ENCODE data around the gene CERS4. TPM values are rescaled to one million over a fixed set of nuclear protein-coding genes. Genes with fewer than 3 reads are reported as not detected.
"Not testable (repeated sequence)": the region's sequence is repeated elsewhere in the genome, so short reads cannot be mapped to it uniquely, and the experiment has no call there.

The CERS4 gene
- total RNA-seq, 1 donor from 2014 or later, result 30.0 TPM

GRCh38 chr19:8213827-8214672 is 4.9 kb downstream of the CERS4 start:
- no peak for DNase-seq (ENCODE audit: low read depth, low spot score)
- Mint-ChIP-seq H3K4me3 (peak overlapping the region; percentile 49), H3K27ac (ENCODE audit: unreplicated experiment) (peak overlapping the region; percentile 27), H3K9me3 (no peaks in the 10 kb centered on the region), H3K36me3 (ENCODE audit: low read depth) (no peaks in the 10 kb centered on the region), H3K4me1 (peaks cover 20% of the 10 kb centered on the region), H3K27me3 (ENCODE audit: low read depth) (peaks cover 4% of the 10 kb centered on the region)
- TF ChIP-seq, protein P1, sequence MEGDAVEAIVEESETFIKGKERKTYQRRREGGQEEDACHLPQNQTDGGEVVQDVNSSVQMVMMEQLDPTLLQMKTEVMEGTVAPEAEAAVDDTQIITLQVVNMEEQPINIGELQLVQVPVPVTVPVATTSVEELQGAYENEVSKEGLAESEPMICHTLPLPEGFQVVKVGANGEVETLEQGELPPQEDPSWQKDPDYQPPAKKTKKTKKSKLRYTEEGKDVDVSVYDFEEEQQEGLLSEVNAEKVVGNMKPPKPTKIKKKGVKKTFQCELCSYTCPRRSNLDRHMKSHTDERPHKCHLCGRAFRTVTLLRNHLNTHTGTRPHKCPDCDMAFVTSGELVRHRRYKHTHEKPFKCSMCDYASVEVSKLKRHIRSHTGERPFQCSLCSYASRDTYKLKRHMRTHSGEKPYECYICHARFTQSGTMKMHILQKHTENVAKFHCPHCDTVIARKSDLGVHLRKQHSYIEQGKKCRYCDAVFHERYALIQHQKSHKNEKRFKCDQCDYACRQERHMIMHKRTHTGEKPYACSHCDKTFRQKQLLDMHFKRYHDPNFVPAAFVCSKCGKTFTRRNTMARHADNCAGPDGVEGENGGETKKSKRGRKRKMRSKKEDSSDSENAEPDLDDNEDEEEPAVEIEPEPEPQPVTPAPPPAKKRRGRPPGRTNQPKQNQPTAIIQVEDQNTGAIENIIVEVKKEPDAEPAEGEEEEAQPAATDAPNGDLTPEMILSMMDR (conservative IDR thresholded peaks at IDR 0.05), result no peak

GRCh38 chr19:8214802-8215201 is 5.6 kb downstream of the CERS4 start:
- peaks cover 18% of the 10 kb centered on the region for H3K4me1 Mint-ChIP-seq
- TF ChIP-seq, protein P1 (conservative IDR thresholded peaks at IDR 0.05), result no peak
- no peak overlapping the region for H3K4me3 Mint-ChIP-seq
- H3K9me3 Mint-ChIP-seq, result no peaks in the 10 kb centered on the region
- no peak for DNase-seq (ENCODE audit: low read depth, low spot score)
- peak overlapping the region; percentile 27 for H3K27ac Mint-ChIP-seq (ENCODE audit: unreplicated experiment)
- peaks cover 4% of the 10 kb centered on the region for H3K27me3 Mint-ChIP-seq (ENCODE audit: low read depth)
- no peaks in the 10 kb centered on the region for H3K36me3 Mint-ChIP-seq (ENCODE audit: low read depth)

GRCh38 chr19:8215783-8216182 is 6.6 kb downstream of the CERS4 start:
- TF ChIP-seq, protein P1 (conservative IDR thresholded peaks at IDR 0.05), result no peak
- Mint-ChIP-seq H3K36me3 (ENCODE audit: low read depth) (no peaks in the 10 kb centered on the region), H3K4me3 (no peak overlapping the region), H3K27me3 (ENCODE audit: low read depth) (no peaks in the 10 kb centered on the region), H3K4me1 (peaks cover 11% of the 10 kb centered on the region), H3K27ac (ENCODE audit: unreplicated experiment) (no peak overlapping the region), H3K9me3 (no peaks in the 10 kb centered on the region)
- DNase-seq (ENCODE audit: low read depth, low spot score), result no peak

- Mint-ChIP-seq H3K36me3 (ENCODE audit: low read depth) (no peaks in the 10 kb centered on the region), H3K27me3 (ENCODE audit: low read depth) (no peaks in the 10 kb centered on the region), H3K4me1 (peaks cover 11% of the 10 kb centered on the region), H3K4me3 (no peak overlapping the region), H3K9me3 (no peaks in the 10 kb centered on the region), H3K27ac (ENCODE audit: unreplicated experiment) (no peak overlapping the region)
- DNase-seq (ENCODE audit: low read depth, low spot score), result no peak
- TF ChIP-seq, protein P1 (conservative IDR thresholded peaks at IDR 0.05), result no peak
Observed at GRCh38 chr19:8216357-8216756, 7.2 kb downstream of the CERS4 start.

DNA sequence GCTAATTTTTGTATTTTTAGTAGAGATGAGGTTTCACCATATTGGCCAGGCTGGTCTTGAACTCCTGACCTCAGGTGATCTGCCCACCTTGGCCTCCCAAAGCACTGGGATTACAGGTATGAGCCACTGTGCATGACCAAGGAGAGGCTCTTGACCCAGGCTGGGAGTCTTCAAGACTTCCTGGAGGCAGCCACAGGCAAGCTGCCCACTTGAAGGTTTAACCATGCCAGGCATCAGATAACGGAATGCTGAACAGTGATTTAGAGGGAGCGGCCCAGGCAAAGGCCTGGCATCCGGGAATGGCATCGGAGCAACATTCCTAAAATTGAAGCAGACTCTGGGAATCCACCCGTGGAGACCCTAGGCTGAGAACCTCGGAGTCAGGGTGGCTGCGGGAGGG is 9.0 kb downstream of the CERS4 start:
- not testable (repeated sequence) for H3K4me1 Mint-ChIP-seq; DNase-seq (ENCODE audit: low read depth, low spot score); H3K27me3 Mint-ChIP-seq (ENCODE audit: low read depth); H3K9me3 Mint-ChIP-seq; H3K36me3 Mint-ChIP-seq (ENCODE audit: low read depth); H3K4me3 Mint-ChIP-seq; H3K27ac Mint-ChIP-seq (ENCODE audit: unreplicated experiment)

- Mint-ChIP-seq H3K27ac (ENCODE audit: unreplicated experiment) (no peak overlapping the region), H3K36me3 (ENCODE audit: low read depth) (no peaks in the 10 kb centered on the region), H3K4me1 (no peaks in the 10 kb centered on the region), H3K4me3 (no peak overlapping the region), H3K27me3 (ENCODE audit: low read depth) (no peaks in the 10 kb centered on the region), H3K9me3 (no peaks in the 10 kb centered on the region)
- TF ChIP-seq, protein P1 (conservative IDR thresholded peaks at IDR 0.05), result no peak
- no peak for DNase-seq (ENCODE audit: low read depth, low spot score)
Observed at GRCh38 chr19:8220481-8220880, 11.3 kb downstream of the CERS4 start.
